ENCODE results near the gene SMLR1. TPM values are rescaled to one million over a fixed set of nuclear protein-coding genes. Genes with fewer than 3 reads are reported as not detected.
"Not testable (repeated sequence)": the region's sequence is repeated elsewhere in the genome, so short reads cannot be mapped to it uniquely, and the experiment has no call there.

The SMLR1 gene
- total RNA-seq, 1 donor from 2014 or later, result not detected

- Mint-ChIP-seq H3K27ac (ENCODE audit: unreplicated experiment) (peak overlapping the region; percentile 50), H3K9me3 (ENCODE audit: unreplicated experiment) (peaks cover 24% of the 10 kb centered on the region)
These were observed 30.8 kb upstream of the SMLR1 start for GRCh38 chr6:130796313-130796905.

GRCh38 chr6:130797061-130797460 lies 30.1 kb upstream of the SMLR1 start:
- H3K27me3 Mint-ChIP-seq (ENCODE audit: unreplicated experiment), result peaks cover 3% of the 10 kb centered on the region
- H3K4me1 Mint-ChIP-seq (ENCODE audit: unreplicated experiment), result peaks cover 22% of the 10 kb centered on the region
- H3K9me3 Mint-ChIP-seq (ENCODE audit: unreplicated experiment), result peaks cover 24% of the 10 kb centered on the region
- peaks cover 9% of the 10 kb centered on the region for H3K36me3 Mint-ChIP-seq (ENCODE audit: unreplicated experiment)
- TF ChIP-seq CTCF (IDR thresholded peaks at IDR 0.05), result no peak
- no peak for DNase-seq (ENCODE audit: extremely low spot score, unreplicated experiment)
- no peak overlapping the region for H3K4me3 Mint-ChIP-seq (ENCODE audit: unreplicated experiment)
- H3K27ac Mint-ChIP-seq (ENCODE audit: unreplicated experiment), result no peak overlapping the region

More at GRCh38 chr6:130796313-130796905, 30.8 kb upstream of the SMLR1 start:
- no peak for DNase-seq (ENCODE audit: extremely low spot score, unreplicated experiment)
- Mint-ChIP-seq H3K36me3 (ENCODE audit: unreplicated experiment) (peaks cover 9% of the 10 kb centered on the region), H3K4me3 (ENCODE audit: unreplicated experiment) (no peak overlapping the region), H3K27me3 (ENCODE audit: unreplicated experiment) (peaks cover 3% of the 10 kb centered on the region), H3K4me1 (ENCODE audit: unreplicated experiment) (peaks cover 22% of the 10 kb centered on the region)
- TF ChIP-seq CTCF (IDR thresholded peaks at IDR 0.05), result no peak

- H3K36me3 Mint-ChIP-seq (ENCODE audit: unreplicated experiment); H3K27me3 Mint-ChIP-seq (ENCODE audit: unreplicated experiment); H3K4me3 Mint-ChIP-seq (ENCODE audit: unreplicated experiment); H3K27ac Mint-ChIP-seq (ENCODE audit: unreplicated experiment); H3K4me1 Mint-ChIP-seq (ENCODE audit: unreplicated experiment); DNase-seq (ENCODE audit: extremely low spot score, unreplicated experiment): not testable (repeated sequence)
- H3K9me3 Mint-ChIP-seq (ENCODE audit: unreplicated experiment), result peaks cover 24% of the 10 kb centered on the region
These were observed 25.8 kb upstream of the SMLR1 start for GRCh38 chr6:130801368-130801767.

- H3K9me3 Mint-ChIP-seq (ENCODE audit: unreplicated experiment), result no peaks in the 10 kb centered on the region
- no peak overlapping the region for H3K4me3 Mint-ChIP-seq (ENCODE audit: unreplicated experiment)
These were observed 16.7 kb upstream of the SMLR1 start for GRCh38 chr6:130810307-130811030.

GRCh38 chr6:130811932-130812331 lies 15.3 kb upstream of the SMLR1 start:
- H3K4me1 Mint-ChIP-seq (ENCODE audit: unreplicated experiment), result peaks cover 12% of the 10 kb centered on the region
- H3K9me3 Mint-ChIP-seq (ENCODE audit: unreplicated experiment), result no peaks in the 10 kb centered on the region
- TF ChIP-seq CTCF (IDR thresholded peaks at IDR 0.05), result no peak
- no peak overlapping the region for H3K27ac Mint-ChIP-seq (ENCODE audit: unreplicated experiment)
- H3K27me3 Mint-ChIP-seq (ENCODE audit: unreplicated experiment), result no peaks in the 10 kb centered on the region
- no peak for DNase-seq (ENCODE audit: extremely low spot score, unreplicated experiment)
- no peak overlapping the region for H3K4me3 Mint-ChIP-seq (ENCODE audit: unreplicated experiment)
- H3K36me3 Mint-ChIP-seq (ENCODE audit: unreplicated experiment), result peaks cover 4% of the 10 kb centered on the region

More at GRCh38 chr6:130810307-130811030, 16.7 kb upstream of the SMLR1 start:
- H3K27me3 Mint-ChIP-seq (ENCODE audit: unreplicated experiment), result no peaks in the 10 kb centered on the region
- peaks cover 12% of the 10 kb centered on the region for H3K4me1 Mint-ChIP-seq (ENCODE audit: unreplicated experiment)
- no peaks in the 10 kb centered on the region for H3K36me3 Mint-ChIP-seq (ENCODE audit: unreplicated experiment)
- TF ChIP-seq CTCF (IDR thresholded peaks at IDR 0.05), result no peak
- H3K27ac Mint-ChIP-seq (ENCODE audit: unreplicated experiment), result peak overlapping the region; percentile 1
- no peak for DNase-seq (ENCODE audit: extremely low spot score, unreplicated experiment)

All from osteocyte (in vitro differentiated cells).